Coronary artery (tissue), 2 donors: ENCODE measurements around the gene CELF2.

ENCODE experiments used
- DNase-seq: peaks from one replicate; pipeline ENCODE4 v3.0.0-alpha.2; 2017; ENCODE audit warnings: low spot score
- H3K27ac ChIP-seq, 2 donors: fragments of 200-600 bp; sonication (generic); one replicate each; pipeline ENCODE4 v1.5.1; 2016 to 2019
- H3K4me3 ChIP-seq: fragments of 200-600 bp; sonication (generic); 2 replicates; pipeline ENCODE4 v1.5.1; 2016; ENCODE audit warnings: mild to moderate bottlenecking, moderate library complexity
- CTCF ChIP-seq: fragments of 200-600 bp; sonication (generic); IDR thresholded peaks from one replicate; pipeline ENCODE4 v1.5.1; 2019; ENCODE audit warnings: antibody characterized with exemption

The CELF2 gene

GRCh38 chr10:11089272-11089671 is 71.6 kb downstream of the CELF2 start:
- no peak overlapping the region for H3K27ac ChIP-seq
- no peak overlapping the region for H3K4me3 ChIP-seq
- DNase-seq, result no peak
- no peak for TF ChIP-seq CTCF

- no peak for TF ChIP-seq CTCF
- Histone ChIP-seq H3K27ac (no peak overlapping the region), H3K4me3 (no peak overlapping the region)
- DNase-seq, result no peak
Observed at GRCh38 chr10:11091517-11092102, 73.9 kb downstream of the CELF2 start.

GRCh38 chr10:11093771-11094736 is 76.4 kb downstream of the CELF2 start:
- H3K4me3 ChIP-seq, result no peak overlapping the region
- no peak for DNase-seq
- TF ChIP-seq CTCF, result no peak
- H3K27ac ChIP-seq, result no peak overlapping the region

- no peak for DNase-seq
- Histone ChIP-seq H3K4me3 (no peak overlapping the region), H3K27ac (no peak overlapping the region)
- TF ChIP-seq CTCF, result no peak
Observed at GRCh38 chr10:11095374-11095801, 77.7 kb downstream of the CELF2 start.

- no peak for TF ChIP-seq CTCF
- Histone ChIP-seq H3K4me3 (no peak overlapping the region), H3K27ac (no peak overlapping the region)
- no peak for DNase-seq
Observed at GRCh38 chr10:11096422-11096821, 78.8 kb downstream of the CELF2 start.

- no peak for TF ChIP-seq CTCF
- H3K4me3 ChIP-seq, result no peak overlapping the region
- no peak for DNase-seq
- no peak overlapping the region for H3K27ac ChIP-seq
Observed at GRCh38 chr10:11097686-11098085, 80.0 kb downstream of the CELF2 start.
